Measurements from ENCODE around the gene SSPN. TPM values are rescaled to one million over a fixed set of nuclear protein-coding genes. Genes with fewer than 3 reads are reported as not detected.

SSPN gene
- total RNA-seq, 2 donors from 2014 or later, result not detected

GRCh38 chr12:26250801-26251200 lies 55.4 kb downstream of the SSPN start:
- no peak for ATAC-seq (replicated peaks)
- Mint-ChIP-seq H3K4me1 (no peaks in the 10 kb centered on the region), H3K36me3 (ENCODE audit: low read depth) (no peaks in the 10 kb centered on the region), H3K4me3 (no peak overlapping the region), H3K9me3 (peaks cover 8% of the 10 kb centered on the region), H3K27me3 (peaks cover 8% of the 10 kb centered on the region), H3K27ac (no peak overlapping the region)

- no peaks in the 10 kb centered on the region for H3K36me3 Mint-ChIP-seq (ENCODE audit: low read depth)
- H3K4me1 Mint-ChIP-seq, result no peaks in the 10 kb centered on the region
- peaks cover 8% of the 10 kb centered on the region for H3K9me3 Mint-ChIP-seq
- H3K27ac Mint-ChIP-seq, result no peak overlapping the region
- ATAC-seq (replicated peaks), result no peak
- peaks cover 8% of the 10 kb centered on the region for H3K27me3 Mint-ChIP-seq
- no peak overlapping the region for H3K4me3 Mint-ChIP-seq
These were observed 56.2 kb downstream of the SSPN start for GRCh38 chr12:26251600-26251999.

GRCh38 chr12:26252946-26253345 lies 57.6 kb downstream of the SSPN start:
- Mint-ChIP-seq H3K27ac (no peak overlapping the region), H3K9me3 (peaks cover 15% of the 10 kb centered on the region), H3K4me3 (no peak overlapping the region), H3K4me1 (no peaks in the 10 kb centered on the region), H3K36me3 (ENCODE audit: low read depth) (no peaks in the 10 kb centered on the region), H3K27me3 (peaks cover 7% of the 10 kb centered on the region)
- no peak for ATAC-seq (replicated peaks)

- no peaks in the 10 kb centered on the region for H3K36me3 Mint-ChIP-seq (ENCODE audit: low read depth)
- no peak overlapping the region for H3K4me3 Mint-ChIP-seq
- no peak overlapping the region for H3K27ac Mint-ChIP-seq
- peaks cover 16% of the 10 kb centered on the region for H3K9me3 Mint-ChIP-seq
- H3K4me1 Mint-ChIP-seq, result no peaks in the 10 kb centered on the region
- ATAC-seq (replicated peaks), result no peak
- H3K27me3 Mint-ChIP-seq, result peaks cover 19% of the 10 kb centered on the region
These were observed 60.7 kb downstream of the SSPN start for GRCh38 chr12:26255893-26256645.

- no peaks in the 10 kb centered on the region for H3K9me3 Mint-ChIP-seq
- H3K4me3 Mint-ChIP-seq, result no peak overlapping the region
- no peaks in the 10 kb centered on the region for H3K4me1 Mint-ChIP-seq
- no peak for ATAC-seq (replicated peaks)
- no peaks in the 10 kb centered on the region for H3K36me3 Mint-ChIP-seq (ENCODE audit: low read depth)
- H3K27me3 Mint-ChIP-seq, result peaks cover 5% of the 10 kb centered on the region
- no peak overlapping the region for H3K27ac Mint-ChIP-seq
These were observed 69.0 kb downstream of the SSPN start for GRCh38 chr12:26264215-26264838.

- Mint-ChIP-seq H3K36me3 (ENCODE audit: low read depth) (no peaks in the 10 kb centered on the region), H3K27me3 (peaks cover 2% of the 10 kb centered on the region), H3K27ac (no peak overlapping the region), H3K4me1 (no peaks in the 10 kb centered on the region), H3K4me3 (no peak overlapping the region), H3K9me3 (no peaks in the 10 kb centered on the region)
- ATAC-seq (replicated peaks), result no peak
These were observed 70.2 kb downstream of the SSPN start for GRCh38 chr12:26265606-26266005.

GRCh38 chr12:26266881-26267280 lies 71.5 kb downstream of the SSPN start:
- ATAC-seq (replicated peaks), result no peak
- Mint-ChIP-seq H3K27ac (no peak overlapping the region), H3K9me3 (no peaks in the 10 kb centered on the region), H3K36me3 (ENCODE audit: low read depth) (no peaks in the 10 kb centered on the region), H3K4me3 (no peak overlapping the region), H3K27me3 (no peaks in the 10 kb centered on the region), H3K4me1 (no peaks in the 10 kb centered on the region)

- Mint-ChIP-seq H3K27me3 (peaks cover 3% of the 10 kb centered on the region), H3K4me3 (no peak overlapping the region)
These were observed 73.6 kb downstream of the SSPN start for GRCh38 chr12:26268841-26269561.

GRCh38 chr12:26269562-26270284 lies 74.3 kb downstream of the SSPN start:
- H3K27ac Mint-ChIP-seq, result no peak overlapping the region
- no peak for ATAC-seq (replicated peaks)
- no peak overlapping the region for H3K4me3 Mint-ChIP-seq
- H3K27me3 Mint-ChIP-seq, result peaks cover 3% of the 10 kb centered on the region
- H3K9me3 Mint-ChIP-seq, result no peaks in the 10 kb centered on the region
- peaks cover 5% of the 10 kb centered on the region for H3K4me1 Mint-ChIP-seq
- no peaks in the 10 kb centered on the region for H3K36me3 Mint-ChIP-seq (ENCODE audit: low read depth)

More at GRCh38 chr12:26268841-26269561, 73.6 kb downstream of the SSPN start:
- Mint-ChIP-seq H3K9me3 (no peaks in the 10 kb centered on the region), H3K36me3 (ENCODE audit: low read depth) (no peaks in the 10 kb centered on the region), H3K27ac (no peak overlapping the region), H3K4me1 (no peaks in the 10 kb centered on the region)
- no peak for ATAC-seq (replicated peaks)

- no peaks in the 10 kb centered on the region for H3K36me3 Mint-ChIP-seq (ENCODE audit: low read depth)
- H3K4me3 Mint-ChIP-seq, result no peak overlapping the region
- peaks cover 3% of the 10 kb centered on the region for H3K27me3 Mint-ChIP-seq
- H3K9me3 Mint-ChIP-seq, result no peaks in the 10 kb centered on the region
- no peak overlapping the region for H3K27ac Mint-ChIP-seq
- peaks cover 5% of the 10 kb centered on the region for H3K4me1 Mint-ChIP-seq
- ATAC-seq (replicated peaks), result no peak
These were observed 75.7 kb downstream of the SSPN start for GRCh38 chr12:26271024-26271423.

GRCh38 chr12:26271889-26272492 lies 76.6 kb downstream of the SSPN start:
- H3K4me3 Mint-ChIP-seq, result no peak overlapping the region
- H3K4me1 Mint-ChIP-seq, result peaks cover 5% of the 10 kb centered on the region
- peaks cover 3% of the 10 kb centered on the region for H3K27me3 Mint-ChIP-seq
- peak; percentile 10 for ATAC-seq (replicated peaks)
- no peaks in the 10 kb centered on the region for H3K36me3 Mint-ChIP-seq (ENCODE audit: low read depth)
- H3K27ac Mint-ChIP-seq, result no peak overlapping the region
- no peaks in the 10 kb centered on the region for H3K9me3 Mint-ChIP-seq

- Mint-ChIP-seq H3K9me3 (no peaks in the 10 kb centered on the region), H3K27ac (no peak overlapping the region), H3K27me3 (peaks cover 3% of the 10 kb centered on the region), H3K4me3 (no peak overlapping the region), H3K4me1 (peaks cover 5% of the 10 kb centered on the region), H3K36me3 (ENCODE audit: low read depth) (no peaks in the 10 kb centered on the region)
- ATAC-seq (replicated peaks), result no peak
These were observed 77.5 kb downstream of the SSPN start for GRCh38 chr12:26272851-26273250.

- peaks cover 3% of the 10 kb centered on the region for H3K27me3 Mint-ChIP-seq
- H3K27ac Mint-ChIP-seq, result peak overlapping the region; percentile 62
- no peaks in the 10 kb centered on the region for H3K36me3 Mint-ChIP-seq (ENCODE audit: low read depth)
- H3K4me3 Mint-ChIP-seq, result no peak overlapping the region
- H3K4me1 Mint-ChIP-seq, result peaks cover 5% of the 10 kb centered on the region
- H3K9me3 Mint-ChIP-seq, result no peaks in the 10 kb centered on the region
- ATAC-seq (replicated peaks), result no peak
These were observed 78.4 kb downstream of the SSPN start for GRCh38 chr12:26273811-26274210.
